Measurements from ENCODE around the gene MT1X.

MT1X gene

DNA sequence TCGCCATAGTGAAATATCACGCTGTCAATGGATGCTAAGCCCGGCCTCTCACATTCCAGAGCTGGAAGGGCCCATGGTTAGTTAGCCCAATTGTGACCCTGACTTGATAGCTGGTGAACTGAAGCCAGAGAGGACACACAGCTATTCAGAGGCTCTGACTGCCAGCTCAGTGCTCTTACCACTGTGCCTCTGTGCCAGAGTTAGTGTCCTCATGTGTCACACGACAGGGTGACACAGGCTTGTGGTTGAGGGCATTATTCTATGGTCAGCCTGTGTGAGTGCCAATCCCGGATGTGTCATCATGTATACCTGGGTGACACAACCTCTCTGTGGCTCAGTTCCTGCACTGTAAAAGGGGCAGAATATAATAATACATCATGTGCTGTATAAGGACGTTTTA is 2.5 kb upstream of the MT1X start:
- no peak for DNase-seq

DNA sequence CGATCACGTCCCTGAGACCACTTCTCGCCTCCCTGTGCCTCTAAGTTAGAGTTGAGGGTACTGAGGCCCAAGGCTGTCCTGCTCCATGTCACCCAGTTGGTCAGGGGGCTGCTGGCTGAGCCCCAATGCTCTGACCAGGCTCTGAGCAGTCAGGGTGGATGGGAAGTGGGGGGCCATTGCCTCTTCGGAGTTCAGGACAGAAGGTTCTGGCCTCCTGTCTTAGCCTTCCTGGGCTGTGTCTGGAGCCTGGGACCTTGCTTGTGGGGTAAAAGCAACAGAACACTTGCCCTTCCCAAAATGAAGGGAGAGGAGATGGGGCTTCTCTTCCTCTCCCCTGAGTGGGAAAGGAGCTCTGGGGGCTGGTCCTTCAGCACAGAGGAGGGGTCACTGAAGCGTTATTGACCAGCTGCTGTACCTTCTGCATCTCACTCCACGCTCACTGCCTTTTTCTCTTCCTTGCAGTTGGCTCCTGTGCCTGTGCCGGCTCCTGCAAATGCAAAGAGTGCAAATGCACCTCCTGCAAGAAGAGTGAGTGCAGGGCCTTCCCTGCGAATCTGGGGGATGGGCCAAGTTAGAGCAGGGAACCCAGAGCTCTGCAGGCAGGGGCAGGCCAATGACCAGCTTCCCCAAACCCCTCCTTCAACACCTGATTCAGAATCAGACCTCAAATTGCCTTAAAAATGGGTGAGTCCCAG is 580 bp downstream of the MT1X start:
- no peak for DNase-seq

DNA sequence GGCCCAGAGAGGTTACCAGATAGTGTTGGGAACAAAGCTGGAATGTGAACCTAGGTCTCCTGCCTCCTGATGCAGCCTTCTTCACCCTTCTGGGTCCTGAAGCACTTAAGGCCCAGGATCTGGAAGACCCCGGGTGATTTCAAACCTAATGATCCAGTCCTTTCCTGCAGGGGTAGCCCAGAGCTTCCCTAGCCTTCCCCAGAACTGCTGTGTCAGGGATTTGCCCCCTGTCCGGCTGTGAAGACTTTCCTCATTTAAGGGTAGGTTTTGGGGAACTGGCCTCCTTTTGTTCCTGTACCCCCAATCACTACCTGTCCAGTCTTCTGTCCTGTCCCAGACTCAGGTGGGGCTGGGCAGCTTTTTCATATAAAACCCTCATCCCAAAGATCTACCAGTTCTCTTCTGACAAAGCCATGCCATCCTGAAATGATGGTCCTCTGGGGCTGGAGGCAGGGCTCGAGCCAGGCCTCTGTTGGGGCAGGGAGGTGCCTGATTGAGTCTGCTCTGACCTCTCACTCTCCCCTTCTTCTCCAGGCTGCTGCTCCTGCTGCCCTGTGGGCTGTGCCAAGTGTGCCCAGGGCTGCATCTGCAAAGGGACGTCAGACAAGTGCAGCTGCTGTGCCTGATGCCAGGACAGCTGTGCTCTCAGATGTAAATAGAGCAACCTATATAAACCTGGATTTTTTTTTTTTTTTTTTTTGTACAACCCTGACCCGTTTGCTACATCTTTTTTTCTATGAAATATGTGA is 1.3 kb downstream of the MT1X start:
- DNase-seq: no peak

DNA sequence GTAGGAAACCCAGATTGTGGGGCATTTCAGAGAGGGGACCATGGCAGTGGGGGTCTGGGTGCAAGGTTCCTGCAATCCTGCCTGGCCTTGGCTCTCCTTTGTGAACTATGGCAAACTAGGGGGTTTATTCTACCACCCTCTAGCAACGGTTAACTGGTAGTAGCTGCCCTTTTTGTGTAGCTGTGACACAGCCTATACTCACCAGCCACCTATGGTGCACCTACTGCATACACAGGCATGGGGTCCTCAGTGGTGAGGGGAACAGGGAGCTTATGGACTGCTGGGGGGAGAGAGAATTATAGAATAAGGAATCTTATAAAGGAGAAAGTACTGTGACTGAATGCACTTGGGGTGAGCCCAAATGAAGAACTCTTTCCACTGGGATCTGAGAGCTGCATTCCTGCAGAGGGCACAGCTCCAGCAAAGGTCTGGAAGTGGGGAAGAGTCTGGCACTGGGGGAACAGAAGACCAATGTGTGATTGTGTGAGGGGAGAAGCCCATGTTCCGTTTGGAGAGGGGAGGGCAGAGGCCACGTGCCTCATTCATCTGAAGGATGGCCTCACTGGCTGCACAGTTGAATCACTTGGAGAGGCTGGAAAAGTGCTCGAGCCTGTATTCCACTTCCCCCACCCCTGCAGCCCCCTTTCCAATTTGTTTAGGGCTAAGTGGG is 2.1 kb downstream of the MT1X start:
- no peak for DNase-seq

DNA sequence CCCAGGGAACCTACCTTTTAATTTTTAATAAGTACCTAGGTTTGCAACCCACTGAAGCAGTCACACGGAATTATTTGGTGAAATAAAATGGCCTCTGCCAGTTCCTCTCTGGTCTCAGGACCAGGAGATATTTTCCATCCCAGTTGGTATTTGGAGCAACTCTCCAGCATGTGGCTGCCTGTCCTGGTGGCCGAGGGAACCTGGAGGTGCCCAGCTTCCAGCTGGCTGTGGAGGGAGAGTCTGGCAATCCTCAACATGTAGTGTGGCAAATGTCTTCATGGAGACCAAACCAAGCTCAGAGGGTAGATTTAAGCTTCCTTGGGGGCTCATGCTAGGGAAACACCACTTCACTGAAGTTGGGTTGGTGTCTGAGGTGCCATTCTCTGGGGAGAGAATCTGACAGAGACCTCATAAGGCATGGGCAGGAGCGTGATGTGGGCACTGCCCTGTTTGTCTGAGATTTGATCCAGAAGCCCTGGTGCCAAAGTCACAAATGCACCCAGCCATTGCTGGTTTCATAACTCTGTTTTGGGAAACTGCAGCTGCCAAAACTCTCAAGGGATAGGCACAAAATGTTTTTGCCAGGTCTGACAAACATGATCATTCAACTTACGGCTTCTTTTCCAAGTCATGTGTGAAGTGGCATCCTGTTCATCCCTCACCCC is 2.8 kb downstream of the MT1X start:
- DNase-seq: no peak

DNA sequence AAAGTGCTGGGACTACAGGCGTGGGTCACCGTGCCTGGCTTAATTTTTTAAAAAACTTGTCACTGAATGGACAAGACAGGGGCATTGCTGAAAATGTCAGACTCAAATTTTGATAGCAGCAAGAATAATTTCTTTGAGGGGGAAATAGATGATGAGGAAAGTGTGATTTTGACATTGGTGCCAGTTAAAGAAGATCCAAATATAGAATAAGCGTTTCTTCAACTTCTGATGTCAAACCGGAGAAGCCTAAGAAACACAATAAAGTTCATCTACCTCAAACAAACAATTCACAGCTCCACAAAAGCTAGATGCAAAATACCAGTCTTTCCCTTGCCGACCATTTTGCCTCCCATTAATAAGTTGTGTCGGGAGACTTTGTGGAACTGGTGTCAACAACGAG is 4.5 kb downstream of the MT1X start:
- DNase-seq: no peak

DNA sequence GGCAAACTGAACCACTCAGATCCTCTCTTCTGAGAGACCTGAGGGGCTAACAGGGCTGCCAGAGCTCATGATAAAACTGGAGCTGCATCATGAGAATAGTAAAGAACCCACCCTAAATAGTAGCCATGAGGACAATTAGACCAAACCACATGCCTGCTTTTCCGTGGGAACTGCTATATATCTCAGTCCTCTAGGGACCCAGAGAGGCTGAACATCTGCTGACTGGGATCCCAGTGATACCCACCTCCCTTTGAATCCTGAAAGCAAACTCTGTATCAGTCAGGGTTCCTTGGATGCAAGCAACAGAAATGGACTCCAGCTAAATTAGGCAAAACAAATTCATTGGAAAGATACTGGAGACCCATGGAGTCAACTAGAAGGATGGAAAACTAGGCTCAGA is 6.5 kb downstream of the MT1X start:
- no peak for DNase-seq

DNA sequence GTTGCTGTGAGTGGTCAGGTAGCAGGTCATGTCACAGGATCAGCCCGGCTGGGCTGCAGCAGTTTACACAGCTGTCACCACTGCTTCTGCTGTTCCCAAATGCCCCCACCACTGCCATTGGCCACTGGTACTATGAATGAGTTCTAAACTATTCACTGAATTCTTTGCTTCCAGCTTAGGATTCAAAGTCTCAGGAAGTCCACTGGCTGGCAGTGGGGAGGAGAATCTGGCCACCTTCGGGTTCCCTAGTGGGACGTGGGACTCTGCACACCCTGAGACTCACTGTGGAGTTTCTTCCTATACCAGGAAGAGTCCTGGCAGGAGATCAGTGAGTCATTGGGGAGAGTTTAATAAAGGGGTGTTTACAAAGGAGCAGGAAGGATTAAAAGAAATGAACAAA is 6.9 kb downstream of the MT1X start:
- no peak for DNase-seq

DNA sequence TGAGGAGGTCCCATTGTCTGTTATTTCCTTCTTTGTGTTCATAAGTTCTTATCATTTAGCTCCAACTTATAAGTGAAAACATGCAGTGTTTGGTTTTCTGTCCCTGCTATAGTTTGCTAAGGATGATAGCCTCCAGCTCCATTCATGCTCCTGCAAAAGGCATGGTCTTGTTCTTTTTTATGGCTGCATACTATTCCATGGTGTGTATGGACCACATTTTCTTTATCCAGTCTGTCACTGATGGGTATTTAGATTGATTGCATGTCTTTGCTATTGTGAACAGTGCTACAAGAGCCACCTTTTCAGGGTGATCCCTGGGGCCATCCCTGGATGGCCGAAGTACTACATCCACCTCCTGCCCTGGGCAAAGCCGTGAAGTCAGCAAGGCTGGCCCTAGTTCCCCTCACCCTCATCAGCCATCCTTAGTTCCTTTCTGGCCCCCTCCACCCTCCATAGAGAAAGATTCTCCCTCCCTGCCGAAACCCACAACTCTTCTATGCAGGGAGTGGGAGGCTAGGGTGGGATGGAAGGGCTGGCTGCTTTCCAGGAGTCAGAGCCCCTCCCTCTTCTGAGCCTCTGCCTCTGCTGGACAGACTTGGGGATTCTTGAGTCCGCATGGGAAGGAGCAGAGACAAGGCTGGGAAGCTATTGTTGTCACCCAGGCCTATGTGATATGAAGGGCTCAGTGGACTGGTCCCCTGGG is 8.3 kb downstream of the MT1X start:
- no peak for DNase-seq

DNA sequence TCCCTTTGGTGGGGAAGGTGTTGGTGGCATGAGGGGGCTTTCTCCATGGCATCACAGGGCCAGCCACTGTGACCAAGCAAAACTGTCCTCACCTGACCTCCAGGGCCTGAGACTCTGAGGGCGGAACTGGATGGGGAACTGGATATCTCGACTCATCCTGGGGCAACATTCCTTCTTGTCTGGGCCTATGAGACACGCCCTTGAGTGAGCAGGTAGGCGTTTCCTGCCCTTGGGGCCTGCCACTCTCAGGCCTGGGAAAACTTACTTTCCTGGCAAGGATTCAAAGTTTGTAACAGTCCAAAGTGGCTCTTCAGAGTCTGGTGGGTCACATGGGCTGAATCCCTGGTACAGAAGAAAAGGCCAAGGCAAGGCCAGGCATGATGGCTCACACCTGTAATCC is 9.6 kb downstream of the MT1X start:
- no peak for DNase-seq

DNA sequence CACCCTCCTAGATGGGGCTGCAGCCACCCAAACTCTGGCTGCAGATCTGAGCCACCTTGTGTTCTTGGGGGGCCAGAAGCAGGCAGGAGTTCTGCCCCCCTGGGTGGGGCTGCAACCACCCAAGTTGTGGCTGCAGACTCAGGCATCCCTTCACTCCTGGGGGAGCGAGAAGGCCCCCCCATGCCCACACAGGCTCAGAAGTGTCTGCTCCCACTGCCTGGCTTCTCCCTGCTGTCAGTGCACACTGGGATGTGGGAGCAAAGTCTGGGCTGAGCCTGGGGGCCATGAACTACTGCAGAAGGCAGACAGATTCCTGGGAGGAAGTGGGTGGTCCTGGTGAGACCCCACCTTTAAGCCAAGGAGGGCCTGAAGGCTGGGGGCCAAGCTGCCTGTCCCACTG is 13.0 kb downstream of the MT1X start:
- no peak for DNase-seq

DNA sequence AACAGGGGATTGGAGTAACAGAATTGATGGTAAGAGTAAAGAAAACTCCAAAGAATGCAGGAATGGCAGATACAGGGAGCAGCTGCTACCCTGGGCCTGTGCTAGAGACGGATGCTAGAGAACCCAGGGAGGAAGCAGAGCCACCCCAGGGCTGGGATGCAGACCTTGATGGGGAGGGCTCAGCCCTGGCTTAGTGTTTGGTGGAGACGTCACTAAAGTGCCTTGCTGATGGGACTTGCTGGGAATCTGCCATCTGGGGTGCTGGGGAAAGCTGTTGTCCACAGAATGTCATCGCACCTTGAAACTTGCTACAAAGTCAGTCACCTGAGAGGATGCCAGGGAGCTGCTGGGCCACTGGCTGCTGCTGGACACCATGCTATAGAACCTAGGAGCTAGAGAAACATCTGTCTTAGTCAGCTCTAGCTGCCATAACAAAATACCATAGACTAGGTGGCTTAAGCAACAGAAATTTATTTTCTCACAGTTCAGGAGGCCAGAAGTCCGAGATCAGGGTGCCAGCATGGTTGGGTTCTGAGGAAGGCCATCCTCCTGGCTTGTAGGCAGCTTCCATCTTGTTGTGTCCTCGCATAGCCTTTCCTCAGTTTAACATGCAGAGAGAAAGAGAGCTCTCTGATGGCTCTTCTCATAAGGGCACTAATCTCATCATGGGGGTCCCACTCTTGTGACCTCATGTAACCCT is 15.3 kb downstream of the MT1X start:
- DNase-seq: no peak

DNA sequence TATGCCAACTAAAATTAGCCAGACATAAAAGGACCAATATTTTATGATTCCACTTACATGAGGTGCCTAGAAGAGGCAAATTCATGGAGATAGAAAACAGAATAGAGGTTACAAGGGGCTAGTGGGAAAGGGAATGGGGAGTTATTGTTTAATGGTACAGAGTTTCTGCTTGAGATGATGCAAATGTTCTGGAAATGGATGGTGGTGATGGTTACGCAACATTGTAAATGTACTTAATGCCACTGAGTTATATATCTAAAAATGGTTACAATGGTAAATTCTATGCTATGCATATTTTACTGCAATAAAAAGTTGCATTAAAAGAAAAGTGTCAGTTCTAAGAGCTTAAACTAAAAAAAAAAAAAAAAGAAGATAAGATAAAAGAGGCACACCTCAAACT is 17.9 kb downstream of the MT1X start:
- DNase-seq: no peak

DNA sequence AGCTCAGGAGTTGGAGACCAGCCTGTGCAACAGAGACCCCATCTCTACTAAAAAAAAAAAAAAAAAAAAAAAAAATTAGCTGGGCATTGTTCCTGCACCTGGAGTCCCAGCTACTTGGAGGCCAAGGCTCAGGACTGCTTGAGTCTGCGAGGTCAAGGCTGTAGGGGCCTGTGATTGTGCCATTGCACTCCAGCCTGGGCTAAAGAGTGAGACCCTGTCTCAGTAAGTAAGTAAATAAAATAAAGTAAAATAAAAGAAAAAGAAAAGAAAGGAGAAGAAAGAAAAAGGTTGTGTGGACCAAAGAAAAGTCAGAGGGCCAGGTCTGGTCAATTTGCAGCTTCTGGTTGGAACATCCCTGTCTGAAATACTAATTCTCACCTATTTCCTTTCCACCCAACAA is 18.4 kb downstream of the MT1X start:
- no peak for DNase-seq

DNA sequence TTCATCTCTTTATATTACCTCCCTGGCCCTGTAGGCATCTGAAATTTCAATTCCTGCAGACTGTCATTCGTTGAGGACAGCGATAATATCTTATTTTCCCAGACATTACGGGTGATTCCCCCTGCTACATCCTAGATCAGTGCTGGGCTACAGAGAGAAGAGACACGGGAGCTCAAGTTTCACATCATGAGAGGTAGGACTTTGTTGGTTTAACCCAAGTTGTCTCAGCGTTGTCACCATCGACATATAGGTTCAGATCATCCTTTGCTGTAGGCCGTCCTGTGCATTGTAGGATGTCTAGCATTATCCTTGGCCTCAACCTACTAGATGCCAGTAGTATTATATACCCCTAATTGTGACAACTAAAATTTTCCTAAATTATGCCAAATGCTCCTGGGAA is 19.3 kb downstream of the MT1X start:
- no peak for DNase-seq

DNA sequence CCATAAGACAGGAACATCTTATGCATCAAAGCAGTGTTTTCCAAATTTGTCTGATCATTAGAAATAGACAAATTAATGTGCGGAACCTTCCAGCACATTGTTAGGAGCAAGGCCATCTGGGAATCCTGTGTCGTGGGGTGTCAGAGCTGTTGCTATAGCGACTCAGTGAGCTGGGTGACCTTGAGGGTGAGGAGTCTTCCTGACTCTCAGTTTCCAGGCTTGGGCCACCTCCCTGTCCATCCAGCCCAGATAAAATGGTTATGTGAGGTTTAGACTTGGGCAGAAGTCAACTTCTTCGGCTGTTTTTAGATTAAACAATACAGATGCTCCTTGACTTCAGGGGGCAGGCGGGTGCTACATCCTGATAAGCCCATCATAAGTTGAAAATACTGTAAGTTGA is 20.6 kb downstream of the MT1X start:
- DNase-seq: no peak

DNA sequence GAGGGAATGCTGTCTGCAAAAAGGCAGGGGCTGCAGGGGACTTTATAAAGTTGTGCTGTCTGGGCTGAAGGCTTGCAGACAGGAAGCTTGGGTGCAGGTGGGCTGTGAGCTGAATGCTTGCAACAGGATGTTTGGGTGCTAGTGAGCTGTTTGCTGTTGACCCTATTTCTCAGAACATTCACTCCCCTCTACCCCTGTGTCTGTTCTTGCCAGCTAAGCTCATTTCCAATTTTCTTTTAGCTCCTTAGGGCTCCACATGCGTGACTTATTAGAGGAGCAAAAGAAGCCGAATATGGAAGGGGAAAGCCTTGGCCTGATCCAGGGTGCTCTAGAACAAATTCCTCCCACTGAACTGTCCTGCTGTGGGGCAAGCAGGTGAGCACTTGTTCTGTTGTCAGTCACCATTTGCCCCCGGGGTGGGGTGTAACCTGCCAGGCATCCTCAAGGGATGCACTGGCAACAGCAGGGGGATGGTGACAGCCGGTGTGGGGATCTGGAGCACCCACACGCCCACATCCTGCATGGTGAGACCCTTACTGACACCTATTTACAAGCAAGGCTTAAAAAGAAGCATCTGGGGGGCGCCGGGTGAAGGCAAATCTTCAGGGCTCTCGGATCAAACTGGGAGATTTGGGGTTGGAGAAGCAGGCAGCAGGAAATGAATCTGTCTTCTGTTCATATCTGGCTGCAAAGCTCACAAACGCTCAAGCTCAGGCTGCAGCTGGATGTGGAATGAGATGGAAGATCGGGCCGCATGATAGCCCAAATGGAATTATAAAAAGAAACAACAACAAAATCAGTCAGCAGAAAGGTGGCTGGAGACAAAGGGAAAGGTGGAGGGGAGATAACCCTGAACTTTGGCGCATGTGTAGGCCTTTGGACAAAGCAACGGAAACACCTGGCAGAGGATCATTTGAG is 26.5 kb downstream of the MT1X start:
- DNase-seq: no peak

DNA sequence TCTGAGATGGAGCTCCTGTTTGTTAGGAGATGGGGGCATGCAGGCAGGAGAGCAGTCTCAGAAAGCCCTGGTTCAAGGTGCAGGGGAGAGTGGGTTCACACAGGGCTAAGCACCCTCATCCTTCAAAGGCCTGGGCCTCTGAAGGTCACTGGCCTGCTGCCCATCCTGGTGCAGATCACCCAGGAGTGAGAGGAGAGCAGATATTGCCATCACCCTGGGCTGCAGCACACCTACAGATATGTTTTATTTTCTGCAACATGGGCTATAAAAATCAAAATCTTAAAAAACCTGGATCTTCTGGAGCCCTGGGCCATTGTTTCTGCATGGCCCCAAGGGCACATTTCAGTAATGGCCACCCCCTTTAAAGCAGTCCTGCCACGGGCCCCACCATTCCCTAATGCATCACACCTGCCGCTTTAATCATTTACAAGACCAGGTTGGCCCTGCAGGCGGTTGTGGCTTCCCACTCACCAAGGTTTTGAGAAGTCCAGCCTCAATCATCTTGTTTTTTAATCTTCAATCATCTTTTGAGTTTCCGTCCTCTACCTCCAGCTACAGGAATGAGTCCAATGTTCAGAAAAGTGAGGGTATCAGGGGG is 27.3 kb downstream of the MT1X start:
- DNase-seq: no peak

DNA sequence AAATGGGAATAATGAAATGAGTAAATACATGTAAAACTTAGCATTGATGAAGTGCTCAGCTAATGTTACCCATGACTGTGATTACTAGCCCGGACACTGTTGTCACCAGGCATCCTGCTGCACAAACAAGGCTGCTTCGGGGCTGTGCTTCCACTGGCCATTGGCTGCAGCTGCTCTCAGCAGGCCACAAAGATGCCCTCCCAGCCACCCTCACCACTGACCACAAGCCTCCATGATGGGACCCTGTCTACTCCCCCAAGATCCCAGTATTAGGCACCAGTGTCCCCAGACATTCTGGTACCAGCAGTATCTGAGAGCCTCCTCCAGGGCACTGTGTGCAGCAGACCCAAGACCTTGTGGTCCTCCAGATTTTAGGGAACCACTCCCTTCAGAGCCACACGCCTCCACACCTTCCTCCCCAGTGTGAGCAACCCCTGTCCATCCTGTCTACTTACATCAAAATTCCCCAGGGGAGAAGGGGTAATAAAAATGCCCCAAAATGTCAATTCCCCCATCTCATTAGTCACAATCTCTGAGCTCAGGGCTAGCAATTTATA is 28.0 kb downstream of the MT1X start:
- DNase-seq: no peak

DNA sequence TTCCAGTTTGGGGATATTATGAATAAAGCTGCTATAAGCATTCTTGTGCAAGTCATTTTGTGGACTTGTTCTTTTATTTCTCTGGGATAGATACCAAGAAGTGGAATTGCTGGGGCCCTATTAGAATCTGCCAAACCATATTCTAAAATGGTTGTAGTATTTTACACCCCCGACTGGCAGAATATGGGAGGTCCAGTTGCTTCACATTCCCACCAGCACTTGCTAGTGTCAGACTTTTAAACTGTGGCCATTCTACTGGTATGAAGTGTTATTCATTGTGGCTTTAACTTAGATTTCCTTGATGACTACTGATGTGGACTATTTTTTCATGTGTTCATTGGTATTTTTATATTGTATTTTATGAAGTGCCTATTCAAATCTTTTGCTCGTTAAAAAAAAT is 29.6 kb downstream of the MT1X start:
- no peak for DNase-seq

DNA sequence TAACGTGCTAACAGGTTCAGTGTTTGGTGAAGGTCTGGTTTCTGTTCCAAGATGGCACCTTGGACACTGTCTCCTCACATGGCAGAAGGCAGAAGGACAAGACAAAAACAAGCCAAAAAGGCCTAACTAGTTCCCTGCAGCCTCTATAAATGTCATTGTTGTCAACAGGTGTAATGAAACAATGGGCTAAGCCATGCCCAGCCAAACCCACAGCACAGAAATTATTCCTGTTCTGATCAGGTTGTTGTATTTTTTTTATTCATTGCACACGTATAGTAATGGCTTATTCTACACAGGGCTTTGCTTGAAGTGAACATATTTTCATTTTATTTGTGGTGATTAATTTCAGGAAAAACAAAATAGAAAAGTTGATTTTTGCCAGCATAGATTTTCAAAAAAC is 31.5 kb downstream of the MT1X start:
- DNase-seq: no peak

All from retina (tissue), 1 donor.